GM23338 (cell line): ENCODE results near the gene CETN2. TPM values are rescaled to one million over a fixed set of nuclear protein-coding genes. Genes with fewer than 3 reads are reported as not detected.

ENCODE experiments used
- ATAC-seq: fragments of 200-7000 bp; cut with Tn5 transposase; 3 replicates; pipeline ENCODE4 v1.9.1; 2020
- DNase-seq: peaks from one replicate; pipeline ENCODE4 v3.0.0-alpha.2; 2015; ENCODE audit warnings: low spot score
- H2AFZ ChIP-seq: fragments of 200-600 bp; sonication (generic); 2 replicates; pipeline ENCODE4 v1.8.0; 2016; ENCODE audit warnings: antibody characterized with exemption, mild to moderate bottlenecking, moderate library complexity
- H3F3A ChIP-seq: fragments of 200-600 bp; sonication (generic); replicated peaks from 2 replicates; pipeline ENCODE4 v1.8.0; 2017; ENCODE audit warnings: antibody characterized with exemption, mixed run types, low read depth
- H3K27ac ChIP-seq: fragments of 200-600 bp; sonication (generic); 2 replicates; pipeline ENCODE4 v1.6.1; 2016; ENCODE audit warnings: low read depth
- H3K27me3 ChIP-seq: fragments of 200-600 bp; sonication (generic); 2 replicates; pipeline ENCODE4 v1.8.0; 2016; ENCODE audit warnings: mild to moderate bottlenecking, mixed run types, moderate library complexity; ENCODE audit not compliant: insufficient read depth
- H3K36me3 ChIP-seq: fragments of 200-600 bp; sonication (generic); 2 replicates; pipeline ENCODE4 v1.8.0; 2016; ENCODE audit warnings: mild to moderate bottlenecking; ENCODE audit not compliant: insufficient read depth
- H3K4me1 ChIP-seq: fragments of 200-600 bp; sonication (generic); 2 replicates; pipeline ENCODE4 v1.8.0; 2016; ENCODE audit warnings: mild to moderate bottlenecking, moderate library complexity; ENCODE audit not compliant: insufficient read depth
- H3K4me2 ChIP-seq: fragments of 200-600 bp; sonication (generic); 2 replicates; pipeline ENCODE4 v1.7.1; 2017; ENCODE audit warnings: mixed run types
- H3K4me3 ChIP-seq: fragments of 200-600 bp; sonication (generic); 2 replicates; pipeline ENCODE4 v1.6.1; 2016; ENCODE audit warnings: mixed run types
- H3K79me2 ChIP-seq: fragments of 200-600 bp; sonication (generic); replicated peaks from 2 replicates; pipeline ENCODE4 v1.8.0; 2017; ENCODE audit warnings: mild to moderate bottlenecking; ENCODE audit not compliant: insufficient read depth
- H3K9me2 ChIP-seq: fragments of 200-600 bp; sonication (generic); 2 replicates; pipeline ENCODE4 v1.8.0; 2017; ENCODE audit not compliant: insufficient read depth
- H4K20me1 ChIP-seq: fragments of 200-600 bp; sonication (generic); replicated peaks from 2 replicates; pipeline ENCODE4 v1.8.0; 2017; ENCODE audit warnings: mild to moderate bottlenecking; ENCODE audit not compliant: insufficient read depth
- H3K27ac Mint-ChIP-seq: 2 replicates; pipeline ENCODE4 v1.8.0; 2020; ENCODE audit warnings: inconsistent platforms, mild to moderate bottlenecking, moderate library complexity, mixed read lengths
- H3K27me3 Mint-ChIP-seq: 3 replicates; pipeline ENCODE4 v1.8.0; 2022; ENCODE audit warnings: low read depth, mild to moderate bottlenecking, moderate library complexity, mixed read lengths, inconsistent platforms; ENCODE audit not compliant: insufficient read depth, poor library complexity
- H3K36me3 Mint-ChIP-seq: 3 replicates; pipeline ENCODE4 v1.8.0; 2021; ENCODE audit warnings: low read depth, mild to moderate bottlenecking, inconsistent platforms, moderate library complexity, mixed read lengths
- H3K4me1 Mint-ChIP-seq: 3 replicates; pipeline ENCODE4 v1.8.0; 2020; ENCODE audit warnings: mild to moderate bottlenecking, inconsistent platforms, mixed read lengths
- H3K4me3 Mint-ChIP-seq: 3 replicates; pipeline ENCODE4 v1.8.0; 2021; ENCODE audit warnings: moderate library complexity, mild to moderate bottlenecking, inconsistent platforms, mixed read lengths
- H3K9me3 Mint-ChIP-seq: 3 replicates; pipeline ENCODE4 v1.8.0; 2020; ENCODE audit warnings: moderate library complexity, mild to moderate bottlenecking, inconsistent platforms, mixed read lengths
- EZH2phosphoT487 ChIP-seq: fragments of 200-600 bp; sonication (generic); IDR thresholded peaks from one replicate; pipeline ENCODE4 v1.8.1; 2018; ENCODE audit warnings: antibody characterized with exemption; ENCODE audit not compliant: unreplicated experiment
- JUNB ChIP-seq: IDR thresholded peaks from one replicate; pipeline ENCODE4 v1.6.1; 2016; ENCODE audit warnings: antibody characterized with exemption; ENCODE audit not compliant: unreplicated experiment
- NANOG ChIP-seq: IDR thresholded peaks from 2 replicates; pipeline ENCODE4 v1.6.1; 2016; ENCODE audit warnings: antibody characterized with exemption, borderline replicate concordance
- POLR2AphosphoS5 ChIP-seq: IDR thresholded peaks from 2 replicates; pipeline ENCODE4 v1.6.1; 2016; ENCODE audit warnings: antibody characterized with exemption, low read depth
- STAT1 ChIP-seq: IDR thresholded peaks from one replicate; pipeline ENCODE4 v1.6.1; 2016; ENCODE audit warnings: antibody characterized with exemption; ENCODE audit not compliant: unreplicated experiment
- ZNF114 ChIP-seq: fragments of 250-450 bp; sonication (Bioruptor Pico); IDR thresholded peaks from 2 replicates; pipeline ENCODE4 v1.5.0; 2020; ENCODE audit warnings: mild to moderate bottlenecking, moderate library complexity
- ZNF331 ChIP-seq: fragments of 250-450 bp; sonication (Bioruptor Pico); IDR thresholded peaks from 2 replicates; pipeline ENCODE4 v1.5.0; 2020; ENCODE audit warnings: low read depth, mild to moderate bottlenecking, moderate library complexity
- polyA plus RNA-seq: library from polyadenylated mRNA; unstranded; fragments of >200 nt; fragmentation: Nextera tagmentation; extraction: Ambion mirVana; gene quantifications from 2 replicates; pipeline ENCODE4 v1.2.1, GENCODE V29; 2016
- total RNA-seq: library from RNA; depleted of rRNA; stranded (reverse); fragments of >200 nt; shearing (Covaris generic); gene quantifications from 2 replicates; pipeline ENCODE4 v1.2.3, GENCODE V29; 2014
- TF ChIP-seq, protein P1 (sequence below): IDR thresholded peaks from 2 replicates; pipeline ENCODE4 v1.6.1; 2016; ENCODE audit warnings: antibody characterized with exemption
- TF ChIP-seq, protein P2 (sequence below): fragments of 250-450 bp; sonication (Bioruptor Pico); IDR thresholded peaks from 2 replicates; pipeline ENCODE4 v1.5.0; 2020; ENCODE audit warnings: mild to moderate bottlenecking, moderate library complexity
- TF ChIP-seq, protein P3 (sequence below): IDR thresholded peaks from one replicate; pipeline ENCODE4 v1.6.1; 2018; ENCODE audit warnings: antibody characterized with exemption; ENCODE audit not compliant: unreplicated experiment

The CETN2 gene
- total and polyA plus RNA-seq, 2 experiments from 2014 or later = 23.9 to 53.7 TPM

DNA sequence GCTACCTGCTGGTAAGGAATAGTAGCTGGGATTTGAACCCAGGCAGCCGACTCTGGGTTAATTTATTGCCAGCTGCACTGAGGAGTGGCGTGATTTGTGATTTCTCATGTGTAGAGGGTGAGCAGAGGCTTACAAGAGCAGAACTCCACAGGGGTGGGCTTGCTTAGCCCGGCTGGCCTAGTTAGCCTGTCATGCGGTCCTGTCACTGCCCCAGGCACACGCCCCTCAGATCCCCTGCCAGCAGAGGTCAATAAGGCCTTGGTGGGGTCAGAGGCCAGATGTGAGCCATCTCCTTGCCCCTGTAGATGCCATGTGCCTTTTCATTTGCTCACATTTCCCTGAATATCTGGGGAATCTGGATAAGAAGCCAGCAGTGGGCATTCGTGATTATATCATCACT lies 13.7 kb upstream of the CETN2 start:
- Histone ChIP-seq H3F3A (no peaks in the 10 kb centered on the region), H3K79me2 (peaks cover 63% of the 10 kb centered on the region), H3K27ac (no peak overlapping the region), H3K9me2 (no peaks in the 10 kb centered on the region), H3K27me3 (no peaks in the 10 kb centered on the region), H3K4me3 (no peak overlapping the region), H2AFZ (no peak overlapping the region), H4K20me1 (no peaks in the 10 kb centered on the region; the same call in none of the 2 replicates), H3K4me1 (no peaks in the 10 kb centered on the region), H3K4me2 (no peak overlapping the region), H3K36me3 (no peaks in the 10 kb centered on the region)
- Mint-ChIP-seq H3K4me3 (no peak overlapping the region), H3K9me3 (no peaks in the 10 kb centered on the region), H3K4me1 (peaks cover 11% of the 10 kb centered on the region; the same call in 2 of the 3 replicates), H3K27ac (no peak overlapping the region), H3K27me3 (peaks cover 5% of the 10 kb centered on the region), H3K36me3 (peaks cover 15% of the 10 kb centered on the region; the same call in 2 of the 3 replicates)
- no peak for TF ChIP-seq NANOG
- no peak for TF ChIP-seq POLR2AphosphoS5
- no peak for TF ChIP-seq ZNF331
- no peak for TF ChIP-seq STAT1
- TF ChIP-seq ZNF114 (CRISPR knock-in tag) = no peak
- no peak for DNase-seq
- no peak for ATAC-seq

DNA sequence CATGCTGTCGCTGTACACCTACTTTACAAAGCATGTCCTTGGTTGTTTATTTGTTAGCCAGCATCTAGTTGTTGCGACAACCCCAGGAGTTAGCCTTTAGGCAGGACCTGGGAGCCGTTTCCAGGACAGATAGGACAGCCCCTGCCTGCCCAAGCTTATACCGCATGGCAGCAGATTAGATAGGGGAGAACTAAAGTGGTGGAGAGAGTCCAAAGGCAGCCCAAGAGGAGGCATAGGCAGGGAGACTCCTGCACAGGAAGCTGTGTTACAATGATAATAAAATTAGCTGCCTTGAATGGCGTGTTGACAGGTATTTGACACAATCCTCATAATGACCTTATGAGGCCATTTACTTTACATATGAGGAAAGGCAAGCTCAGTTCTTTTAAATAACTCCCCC lies 13.3 kb upstream of the CETN2 start:
- H3K27ac Mint-ChIP-seq = no peak overlapping the region
- no peak for ATAC-seq
- Histone ChIP-seq H3K79me2 (peaks cover 67% of the 10 kb centered on the region), H3F3A (no peaks in the 10 kb centered on the region), H2AFZ (no peak overlapping the region), H3K9me2 (no peaks in the 10 kb centered on the region), H3K4me3 (no peak overlapping the region), H3K4me2 (no peak overlapping the region), H3K27me3 (no peaks in the 10 kb centered on the region), H4K20me1 (no peaks in the 10 kb centered on the region; the same call in none of the 2 replicates), H3K4me1 (no peaks in the 10 kb centered on the region), H3K36me3 (no peaks in the 10 kb centered on the region), H3K27ac (no peak overlapping the region)
- DNase-seq = no peak
- no peak overlapping the region for H3K4me3 Mint-ChIP-seq
- no peaks in the 10 kb centered on the region for H3K9me3 Mint-ChIP-seq
- H3K36me3 Mint-ChIP-seq = peaks cover 13% of the 10 kb centered on the region; the same call in 2 of the 3 replicates
- H3K4me1 Mint-ChIP-seq = peaks cover 11% of the 10 kb centered on the region; the same call in 2 of the 3 replicates
- H3K27me3 Mint-ChIP-seq = peaks cover 5% of the 10 kb centered on the region
- TF ChIP-seq, protein P1, sequence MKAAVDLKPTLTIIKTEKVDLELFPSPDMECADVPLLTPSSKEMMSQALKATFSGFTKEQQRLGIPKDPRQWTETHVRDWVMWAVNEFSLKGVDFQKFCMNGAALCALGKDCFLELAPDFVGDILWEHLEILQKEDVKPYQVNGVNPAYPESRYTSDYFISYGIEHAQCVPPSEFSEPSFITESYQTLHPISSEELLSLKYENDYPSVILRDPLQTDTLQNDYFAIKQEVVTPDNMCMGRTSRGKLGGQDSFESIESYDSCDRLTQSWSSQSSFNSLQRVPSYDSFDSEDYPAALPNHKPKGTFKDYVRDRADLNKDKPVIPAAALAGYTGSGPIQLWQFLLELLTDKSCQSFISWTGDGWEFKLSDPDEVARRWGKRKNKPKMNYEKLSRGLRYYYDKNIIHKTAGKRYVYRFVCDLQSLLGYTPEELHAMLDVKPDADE = no peak
- TF ChIP-seq STAT1 (no peak), EZH2phosphoT487 (no peak), NANOG (no peak), ZNF114 (CRISPR knock-in tag) (no peak), POLR2AphosphoS5 (no peak), ZNF331 (no peak), JUNB (no peak)
- TF ChIP-seq, protein P2, sequence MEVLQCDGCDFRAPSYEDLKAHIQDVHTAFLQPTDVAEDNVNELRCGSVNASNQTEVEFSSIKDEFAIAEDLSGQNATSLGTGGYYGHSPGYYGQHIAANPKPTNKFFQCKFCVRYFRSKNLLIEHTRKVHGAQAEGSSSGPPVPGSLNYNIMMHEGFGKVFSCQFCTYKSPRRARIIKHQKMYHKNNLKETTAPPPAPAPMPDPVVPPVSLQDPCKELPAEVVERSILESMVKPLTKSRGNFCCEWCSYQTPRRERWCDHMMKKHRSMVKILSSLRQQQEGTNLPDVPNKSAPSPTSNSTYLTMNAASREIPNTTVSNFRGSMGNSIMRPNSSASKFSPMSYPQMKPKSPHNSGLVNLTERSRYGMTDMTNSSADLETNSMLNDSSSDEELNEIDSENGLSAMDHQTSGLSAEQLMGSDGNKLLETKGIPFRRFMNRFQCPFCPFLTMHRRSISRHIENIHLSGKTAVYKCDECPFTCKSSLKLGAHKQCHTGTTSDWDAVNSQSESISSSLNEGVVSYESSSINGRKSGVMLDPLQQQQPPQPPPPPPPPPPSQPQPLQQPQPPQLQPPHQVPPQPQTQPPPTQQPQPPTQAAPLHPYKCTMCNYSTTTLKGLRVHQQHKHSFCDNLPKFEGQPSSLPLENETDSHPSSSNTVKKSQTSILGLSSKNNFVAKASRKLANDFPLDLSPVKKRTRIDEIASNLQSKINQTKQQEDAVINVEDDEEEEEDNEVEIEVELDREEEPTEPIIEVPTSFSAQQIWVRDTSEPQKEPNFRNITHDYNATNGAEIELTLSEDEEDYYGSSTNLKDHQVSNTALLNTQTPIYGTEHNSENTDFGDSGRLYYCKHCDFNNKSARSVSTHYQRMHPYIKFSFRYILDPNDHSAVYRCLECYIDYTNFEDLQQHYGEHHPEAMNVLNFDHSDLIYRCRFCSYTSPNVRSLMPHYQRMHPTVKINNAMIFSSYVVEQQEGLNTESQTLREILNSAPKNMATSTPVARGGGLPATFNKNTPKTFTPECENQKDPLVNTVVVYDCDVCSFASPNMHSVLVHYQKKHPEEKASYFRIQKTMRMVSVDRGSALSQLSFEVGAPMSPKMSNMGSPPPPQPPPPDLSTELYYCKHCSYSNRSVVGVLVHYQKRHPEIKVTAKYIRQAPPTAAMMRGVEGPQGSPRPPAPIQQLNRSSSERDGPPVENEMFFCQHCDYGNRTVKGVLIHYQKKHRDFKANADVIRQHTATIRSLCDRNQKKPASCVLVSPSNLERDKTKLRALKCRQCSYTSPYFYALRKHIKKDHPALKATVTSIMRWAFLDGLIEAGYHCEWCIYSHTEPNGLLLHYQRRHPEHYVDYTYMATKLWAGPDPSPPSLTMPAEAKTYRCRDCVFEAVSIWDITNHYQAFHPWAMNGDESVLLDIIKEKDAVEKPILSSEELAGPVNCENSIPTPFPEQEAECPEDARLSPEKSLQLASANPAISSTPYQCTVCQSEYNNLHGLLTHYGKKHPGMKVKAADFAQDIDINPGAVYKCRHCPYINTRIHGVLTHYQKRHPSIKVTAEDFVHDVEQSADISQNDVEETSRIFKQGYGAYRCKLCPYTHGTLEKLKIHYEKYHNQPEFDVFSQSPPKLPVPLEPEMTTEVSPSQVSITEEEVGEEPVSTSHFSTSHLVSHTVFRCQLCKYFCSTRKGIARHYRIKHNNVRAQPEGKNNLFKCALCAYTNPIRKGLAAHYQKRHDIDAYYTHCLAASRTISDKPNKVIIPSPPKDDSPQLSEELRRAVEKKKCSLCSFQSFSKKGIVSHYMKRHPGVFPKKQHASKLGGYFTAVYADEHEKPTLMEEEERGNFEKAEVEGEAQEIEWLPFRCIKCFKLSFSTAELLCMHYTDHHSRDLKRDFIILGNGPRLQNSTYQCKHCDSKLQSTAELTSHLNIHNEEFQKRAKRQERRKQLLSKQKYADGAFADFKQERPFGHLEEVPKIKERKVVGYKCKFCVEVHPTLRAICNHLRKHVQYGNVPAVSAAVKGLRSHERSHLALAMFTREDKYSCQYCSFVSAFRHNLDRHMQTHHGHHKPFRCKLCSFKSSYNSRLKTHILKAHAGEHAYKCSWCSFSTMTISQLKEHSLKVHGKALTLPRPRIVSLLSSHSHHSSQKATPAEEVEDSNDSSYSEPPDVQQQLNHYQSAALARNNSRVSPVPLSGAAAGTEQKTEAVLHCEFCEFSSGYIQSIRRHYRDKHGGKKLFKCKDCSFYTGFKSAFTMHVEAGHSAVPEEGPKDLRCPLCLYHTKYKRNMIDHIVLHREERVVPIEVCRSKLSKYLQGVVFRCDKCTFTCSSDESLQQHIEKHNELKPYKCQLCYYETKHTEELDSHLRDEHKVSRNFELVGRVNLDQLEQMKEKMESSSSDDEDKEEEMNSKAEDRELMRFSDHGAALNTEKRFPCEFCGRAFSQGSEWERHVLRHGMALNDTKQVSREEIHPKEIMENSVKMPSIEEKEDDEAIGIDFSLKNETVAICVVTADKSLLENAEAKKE (CRISPR knock-in tag) = no peak
- TF ChIP-seq, protein P3, sequence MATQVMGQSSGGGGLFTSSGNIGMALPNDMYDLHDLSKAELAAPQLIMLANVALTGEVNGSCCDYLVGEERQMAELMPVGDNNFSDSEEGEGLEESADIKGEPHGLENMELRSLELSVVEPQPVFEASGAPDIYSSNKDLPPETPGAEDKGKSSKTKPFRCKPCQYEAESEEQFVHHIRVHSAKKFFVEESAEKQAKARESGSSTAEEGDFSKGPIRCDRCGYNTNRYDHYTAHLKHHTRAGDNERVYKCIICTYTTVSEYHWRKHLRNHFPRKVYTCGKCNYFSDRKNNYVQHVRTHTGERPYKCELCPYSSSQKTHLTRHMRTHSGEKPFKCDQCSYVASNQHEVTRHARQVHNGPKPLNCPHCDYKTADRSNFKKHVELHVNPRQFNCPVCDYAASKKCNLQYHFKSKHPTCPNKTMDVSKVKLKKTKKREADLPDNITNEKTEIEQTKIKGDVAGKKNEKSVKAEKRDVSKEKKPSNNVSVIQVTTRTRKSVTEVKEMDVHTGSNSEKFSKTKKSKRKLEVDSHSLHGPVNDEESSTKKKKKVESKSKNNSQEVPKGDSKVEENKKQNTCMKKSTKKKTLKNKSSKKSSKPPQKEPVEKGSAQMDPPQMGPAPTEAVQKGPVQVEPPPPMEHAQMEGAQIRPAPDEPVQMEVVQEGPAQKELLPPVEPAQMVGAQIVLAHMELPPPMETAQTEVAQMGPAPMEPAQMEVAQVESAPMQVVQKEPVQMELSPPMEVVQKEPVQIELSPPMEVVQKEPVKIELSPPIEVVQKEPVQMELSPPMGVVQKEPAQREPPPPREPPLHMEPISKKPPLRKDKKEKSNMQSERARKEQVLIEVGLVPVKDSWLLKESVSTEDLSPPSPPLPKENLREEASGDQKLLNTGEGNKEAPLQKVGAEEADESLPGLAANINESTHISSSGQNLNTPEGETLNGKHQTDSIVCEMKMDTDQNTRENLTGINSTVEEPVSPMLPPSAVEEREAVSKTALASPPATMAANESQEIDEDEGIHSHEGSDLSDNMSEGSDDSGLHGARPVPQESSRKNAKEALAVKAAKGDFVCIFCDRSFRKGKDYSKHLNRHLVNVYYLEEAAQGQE = no peak
